Lung (tissue), 12 donors: ENCODE results near the gene MYO5C. TPM values are rescaled to one million over a fixed set of nuclear protein-coding genes. Genes with fewer than 3 reads are reported as not detected.

Experiments used
- ATAC-seq: fragments of 200-7000 bp; cut with Tn5 transposase; one replicate; pipeline ENCODE4 v1.9.1; 2020; ENCODE audit warnings: moderate number of reproducible peaks; ENCODE audit not compliant: insufficient read depth, low FRiP score
- DNase-seq, 3 donors: peaks; one replicate each; pipeline ENCODE4 v3.0.0-alpha.2; 2013 to 2017
- H3K27ac ChIP-seq, 2 donors: one replicate each; pipeline ENCODE4 v1.5.1; 2013; ENCODE audit warnings: mild to moderate bottlenecking in 2 of 2, moderate library complexity in 2 of 2, control low read depth in 1 of 2, inconsistent platforms in 1 of 2, low read depth in 1 of 2, low read length in 1 of 2
- H3K27me3 ChIP-seq, 3 donors: one replicate each; pipeline ENCODE4 v1.5.1; 2013; ENCODE audit warnings: low read length in 2 of 3; ENCODE audit not compliant: control insufficient read depth in 3 of 3, insufficient read depth in 3 of 3
- H3K36me3 ChIP-seq, 4 donors: one replicate each; pipeline ENCODE4 v1.5.1; 2013; ENCODE audit warnings: low read length in 4 of 4, mild to moderate bottlenecking in 1 of 4, moderate library complexity in 1 of 4; ENCODE audit not compliant: control insufficient read depth in 4 of 4, insufficient read depth in 4 of 4
- H3K4me1 ChIP-seq, 5 donors: one replicate each; pipeline ENCODE4 v1.5.1; 2013; ENCODE audit warnings: low read length in 5 of 5, mild to moderate bottlenecking in 2 of 5, moderate library complexity in 1 of 5; ENCODE audit not compliant: control insufficient read depth in 5 of 5, insufficient read depth in 5 of 5
- H3K4me3 ChIP-seq: one replicate; pipeline ENCODE4 v1.5.1; 2013; ENCODE audit warnings: mild to moderate bottlenecking, control low read depth, moderate library complexity
- H3K9ac ChIP-seq, 2 donors: one replicate each; pipeline ENCODE4 v1.5.1; 2013; ENCODE audit warnings: low read length in 2 of 2, control low read depth in 1 of 2; ENCODE audit not compliant: insufficient read depth in 1 of 2
- H3K9me3 ChIP-seq, 4 donors: one replicate each; pipeline ENCODE4 v1.5.1; 2013; ENCODE audit warnings: low read length in 3 of 4, mild to moderate bottlenecking in 1 of 4, moderate library complexity in 1 of 4; ENCODE audit not compliant: control insufficient read depth in 4 of 4, insufficient read depth in 3 of 4
- CTCF ChIP-seq: IDR thresholded peaks from 2 replicates; pipeline ENCODE4 v1.5.1; 2012; ENCODE audit warnings: mild to moderate bottlenecking; ENCODE audit errors: control extremely low read depth, extremely low read depth
- WGBS, 2 donors: extraction: QIAGEN DNeasy Blood & Tissue Kit; methylation state at CpG; one replicate each; pipeline ENCODE4 v1.1.7; 2013; 5-methylcytosine and 5-hydroxymethylcytosine counted together
- polyA plus RNA-seq, 2 donors: library from polyadenylated mRNA; stranded (reverse); fragments of 200-250 nt; gene quantifications; one replicate each; pipeline ENCODE4 v1.2.1, GENCODE V29; 2013
- total RNA-seq, 2 donors: library from RNA; depleted of rRNA in 1 of 2; stranded (reverse); fragments of >200 nt in 1 of 2; gene quantifications; one replicate each; pipeline ENCODE4 v1.2.1, GENCODE V29; 2014 to 2021
- donor health status: control.
- donor health status: control.
- donor health status: Bipolar disorder and iron deficiency.
- donor health status: healthy.
- donor health status: DM: yes; HTN: yes; CAD: no.

The MYO5C gene
- total and polyA plus RNA-seq, 4 donors: 11.1 to 70.1 (median 40.0) TPM

- ATAC-seq (no peak), DNase-seq (no peak)
- Histone ChIP-seq H3K4me1 (peaks cover 0 to 17% (median 13%) of the 10 kb centered on the region in 5 donors), H3K9me3 (no peaks in the 10 kb centered on the region), H3K4me3 (no peak overlapping the region), H3K27ac (peak overlapping the region in 1 of 2 donors; percentile 66), H3K9ac (no peak overlapping the region), H3K36me3 (no peaks in the 10 kb centered on the region), H3K27me3 (peaks cover 0 to 19% (median 15%) of the 10 kb centered on the region in 3 donors)
- no peak for TF ChIP-seq CTCF
- 65 to 70% methylated on average over 7 of the region's 7 CpGs for WGBS, 2 donors
Observed at GRCh38 chr15:52292780-52293392, 2.7 kb downstream of the MYO5C start.

- Histone ChIP-seq H3K27ac (peak overlapping the region in 1 of 2 donors; percentile 12), H3K36me3 (no peaks in the 10 kb centered on the region), H3K4me1 (peaks cover 0 to 21% (median 13%) of the 10 kb centered on the region in 5 donors), H3K9me3 (no peaks in the 10 kb centered on the region), H3K27me3 (peaks cover 0 to 18% (median 14%) of the 10 kb centered on the region in 3 donors), H3K9ac (no peak overlapping the region), H3K4me3 (no peak overlapping the region)
- no peak for TF ChIP-seq CTCF
- DNase-seq (no peak), ATAC-seq (no peak)
- 64 to 69% methylated on average over 4 of the region's 4 CpGs for WGBS, 2 donors
Observed at GRCh38 chr15:52291204-52291603, 4.4 kb downstream of the MYO5C start.

- DNase-seq: no peak
- 92 to 98% methylated on average over 3 of the region's 3 CpGs for WGBS, 2 donors
- no peak overlapping the region for H3K4me3 ChIP-seq
- no peak overlapping the region for H3K27ac ChIP-seq
- H3K9me3 ChIP-seq: no peaks in the 10 kb centered on the region
- peaks cover 0 to 21% (median 13%) of the 10 kb centered on the region in 5 donors for H3K4me1 ChIP-seq
- no peak for ATAC-seq
- no peak for TF ChIP-seq CTCF
- no peaks in the 10 kb centered on the region for H3K36me3 ChIP-seq
- H3K9ac ChIP-seq: no peak overlapping the region
- H3K27me3 ChIP-seq: peaks cover 0 to 14% (median 10%) of the 10 kb centered on the region in 3 donors
Observed at GRCh38 chr15:52290800-52291199, 4.8 kb downstream of the MYO5C start.
